ENCODE results near the gene NUBP2.

NUBP2 gene

GRCh38 chr16:1807626-1808025, 24.9 kb downstream of the NUBP2 start:
- no peak for DNase-seq (ENCODE audit: low read depth, low spot score)

- DNase-seq (ENCODE audit: low read depth, low spot score), result no peak
Observed at GRCh38 chr16:1808691-1809090, 25.9 kb downstream of the NUBP2 start.

- no peak for DNase-seq (ENCODE audit: low read depth, low spot score)
Observed at GRCh38 chr16:1809281-1809801, 26.6 kb downstream of the NUBP2 start.

GRCh38 chr16:1810106-1810505, 27.3 kb downstream of the NUBP2 start:
- no peak for DNase-seq (ENCODE audit: low read depth, low spot score)

- DNase-seq (ENCODE audit: low read depth, low spot score), result no peak
Observed at GRCh38 chr16:1810536-1810935, 27.8 kb downstream of the NUBP2 start.

GRCh38 chr16:1812732-1813163, 30.0 kb downstream of the NUBP2 start:
- no peak for DNase-seq (ENCODE audit: low read depth, low spot score)

GRCh38 chr16:1815461-1815860, 32.7 kb downstream of the NUBP2 start:
- DNase-seq (ENCODE audit: low read depth, low spot score), result no peak

- DNase-seq (ENCODE audit: low read depth, low spot score), result no peak
Observed at GRCh38 chr16:1816396-1817275, 33.9 kb downstream of the NUBP2 start.

- no peak for DNase-seq (ENCODE audit: low read depth, low spot score)
Observed at GRCh38 chr16:1817276-1817589, 34.5 kb downstream of the NUBP2 start.

- DNase-seq (ENCODE audit: low read depth, low spot score), result no peak
Observed at GRCh38 chr16:1817716-1818115, 35.0 kb downstream of the NUBP2 start.

GRCh38 chr16:1818204-1818872, 35.6 kb downstream of the NUBP2 start:
- no peak for DNase-seq (ENCODE audit: low read depth, low spot score)

- DNase-seq (ENCODE audit: low read depth, low spot score), result no peak
Observed at GRCh38 chr16:1818873-1819525, 36.2 kb downstream of the NUBP2 start.

- DNase-seq (ENCODE audit: low read depth, low spot score), result no peak
Observed at GRCh38 chr16:1819611-1820010, 36.9 kb downstream of the NUBP2 start.

GRCh38 chr16:1820096-1820945, 37.6 kb downstream of the NUBP2 start:
- DNase-seq (ENCODE audit: low read depth, low spot score), result no peak

GRCh38 chr16:1820946-1821290, 38.2 kb downstream of the NUBP2 start:
- no peak for DNase-seq (ENCODE audit: low read depth, low spot score)

GRCh38 chr16:1821861-1822611, 39.3 kb downstream of the NUBP2 start:
- DNase-seq (ENCODE audit: low read depth, low spot score), result no peak

GRCh38 chr16:1822801-1823200, 40.0 kb downstream of the NUBP2 start:
- DNase-seq (ENCODE audit: low read depth, low spot score), result no peak

- DNase-seq (ENCODE audit: low read depth, low spot score), result no peak
Observed at GRCh38 chr16:1823821-1824220, 41.1 kb downstream of the NUBP2 start.

- no peak for DNase-seq (ENCODE audit: low read depth, low spot score)
Observed at GRCh38 chr16:1825381-1825863, 42.7 kb downstream of the NUBP2 start.

- peak; percentile 21 for DNase-seq (ENCODE audit: low read depth, low spot score)
Observed at GRCh38 chr16:1825864-1826690, 43.3 kb downstream of the NUBP2 start.
